MCF 10A (cell line): ENCODE results near the gene UNC93A. TPM values are rescaled to one million over a fixed set of nuclear protein-coding genes. Genes with fewer than 3 reads are reported as not detected.
"Not testable (repeated sequence)": the region's sequence is repeated elsewhere in the genome, so short reads cannot be mapped to it uniquely, and the experiment has no call there.

ENCODE experiments used
- Bru-seq: library from RNA; stranded (reverse); fragments of 400-500 nt; gene quantifications from one replicate; lab custom pipeline; 2021; lab: Mats Ljungman, UMichigan
- BruChase-seq, 2 experiments: library from RNA; stranded (reverse); fragments of 400-500 nt; gene quantifications; one replicate each; lab custom pipeline; 2021; lab: Mats Ljungman, UMichigan
- BruUV-seq: library from RNA; stranded (reverse); fragments of 400-500 nt; replicated peaks from 2 replicates; lab custom pipeline; 2021; lab: Mats Ljungman, UMichigan
- CTCF ChIA-PET: fragments of 300-600 bp; sonication (Branson Sonifier 250); formaldehyde crosslinking; extraction: SDS; loops from one replicate; lab custom pipeline; 2021; ENCODE audit warnings: antibody characterized with exemption, inconsistent platforms; lab: Yijun Ruan, JAX
- POLR2A ChIA-PET: fragments of 300-600, 350-650 bp; sonication (Branson Sonifier 250); formaldehyde crosslinking; extraction: SDS; loops from one replicate; lab custom pipeline; 2020; ENCODE audit warnings: antibody characterized with exemption, inconsistent platforms; lab: Yijun Ruan, JAX
- DNase-seq: peaks from one replicate; pipeline ENCODE4 v3.0.0-alpha.2; 2018; ENCODE audit not compliant: unreplicated experiment
- H3K27ac Mint-ChIP-seq: one replicate; pipeline ENCODE4 v1.8.0; 2022; ENCODE audit warnings: mild to moderate bottlenecking, low read depth, mixed read lengths; ENCODE audit not compliant: unreplicated experiment
- H3K27me3 Mint-ChIP-seq: one replicate; pipeline ENCODE4 v1.8.0; 2022; ENCODE audit warnings: mixed read lengths; ENCODE audit not compliant: insufficient read depth, unreplicated experiment
- H3K36me3 Mint-ChIP-seq: one replicate; pipeline ENCODE4 v1.8.0; 2022; ENCODE audit warnings: mild to moderate bottlenecking, moderate library complexity, mixed read lengths; ENCODE audit not compliant: insufficient read depth, unreplicated experiment
- H3K4me1 Mint-ChIP-seq: one replicate; pipeline ENCODE4 v1.8.0; 2022; ENCODE audit warnings: mixed read lengths; ENCODE audit not compliant: insufficient read depth, unreplicated experiment
- H3K4me3 Mint-ChIP-seq: one replicate; pipeline ENCODE4 v1.8.0; 2022; ENCODE audit warnings: mild to moderate bottlenecking, moderate library complexity, mixed read lengths; ENCODE audit not compliant: unreplicated experiment
- H3K9me3 Mint-ChIP-seq: one replicate; pipeline ENCODE4 v1.8.0; 2022; ENCODE audit warnings: mixed read lengths; ENCODE audit not compliant: unreplicated experiment
- CTCF ChIP-seq: fragments of 200-600 bp; IDR thresholded peaks from one replicate; pipeline ENCODE4 v1.8.0; 2022; ENCODE audit warnings: antibody characterized with exemption, mild to moderate bottlenecking; ENCODE audit not compliant: unreplicated experiment
- intact Hi-C: fragments of 100-400 bp; cut with micrococcal nuclease; formaldehyde crosslinking; loops from 2 replicates; pipeline ENCODE4 v1.14.1; 2022
- long read RNA-seq: library from polyadenylated mRNA; stranded (forward); transcript quantifications from one replicate; pipeline ENCODE4 v2.0.0, GENCODE V29; 2022
- total RNA-seq: library from RNA; stranded (reverse); gene quantifications from 2 replicates; pipeline ENCODE4 v1.2.3, GENCODE V29; 2022

The UNC93A gene
- total RNA-seq (not detected in 2 replicates), Bru-seq, nascent RNA (not detected), BruChase-seq, experiment 1, labeled RNA remaining after a 6-hour chase (not detected), BruChase-seq, experiment 2, labeled RNA remaining after a 2-hour chase (not detected)
- long read RNA-seq = 0 reads

- intact Hi-C loops = no loop called here
- Mint-ChIP-seq H3K4me1 (no peaks in the 10 kb centered on the region), H3K27ac (no peak within 1 kb of the TSS), H3K9me3 (no peaks in the 10 kb centered on the region), H3K36me3 (no peaks in the 10 kb centered on the region), H3K27me3 (peaks cover 52% of the 10 kb centered on the region), H3K4me3 (no peak within 1 kb of the TSS)
- no peak for TF ChIP-seq CTCF
- no peak for DNase-seq
- no TSS peak for BruUV-seq
- ChIA-PET POLR2A (interaction anchor here (0.6 to 0.7 kb wide), 2 partner anchors 61 to 261 kb away, joined by 3 read pairs; no protein-coding TSS in a partner anchor), CTCF (interaction anchor here (0.6 to 1.9 kb wide), 9 partner anchors 10 to 594 kb away, joined by 3 to 8 read pairs (median 3); no protein-coding TSS in a partner anchor)
Measured at GRCh38 chr6:167290786-167291622, at the start of gene UNC93A. Gene UNC93A, plus strand, starts transcription at chr6:167291315. Its CDS starts 175 bp downstream, at chr6:167291490.

- POLR2A ChIA-PET, DNase-seq, H3K27ac Mint-ChIP-seq, H3K36me3 Mint-ChIP-seq, H3K4me3 Mint-ChIP-seq, H3K4me1 Mint-ChIP-seq, BruUV-seq, H3K9me3 Mint-ChIP-seq, intact Hi-C loops, CTCF ChIA-PET: not testable (repeated sequence)
- H3K27me3 Mint-ChIP-seq = peaks cover 53% of the 10 kb centered on the region
Measured at GRCh38 chr6:167241321-167242134, 49.6 kb upstream of the UNC93A start.

GRCh38 chr6:167242135-167242506 lies 49.0 kb upstream of the UNC93A start:
- BruUV-seq, H3K27ac Mint-ChIP-seq, CTCF ChIA-PET, H3K4me1 Mint-ChIP-seq, DNase-seq, H3K4me3 Mint-ChIP-seq, intact Hi-C loops, H3K36me3 Mint-ChIP-seq, H3K9me3 Mint-ChIP-seq, POLR2A ChIA-PET: not testable (repeated sequence)
- peaks cover 49% of the 10 kb centered on the region for H3K27me3 Mint-ChIP-seq

- intact Hi-C loops, BruUV-seq, H3K27ac Mint-ChIP-seq, H3K4me3 Mint-ChIP-seq, POLR2A ChIA-PET, DNase-seq, CTCF ChIA-PET, H3K9me3 Mint-ChIP-seq, H3K4me1 Mint-ChIP-seq, H3K36me3 Mint-ChIP-seq: not testable (repeated sequence)
- H3K27me3 Mint-ChIP-seq = peaks cover 44% of the 10 kb centered on the region
Measured at GRCh38 chr6:167242511-167243051, 48.5 kb upstream of the UNC93A start.
